SK-N-SH (cell line): ENCODE data around the gene DYNLT1. TPM values are rescaled to one million over a fixed set of nuclear protein-coding genes. Genes with fewer than 3 reads are reported as not detected.

Experiments used
- CTCF ChIA-PET: fragments of 300-600, 350-600 bp; formaldehyde crosslinking; extraction: SDS; loops from one replicate; lab custom pipeline; 2021; lab: Yijun Ruan, JAX
- POLR2A ChIA-PET: fragments of 350-600 bp; sonication (Branson Sonifier 250); formaldehyde crosslinking; extraction: SDS; loops from one replicate; lab custom pipeline; 2020; ENCODE audit warnings: antibody characterized with exemption, inconsistent platforms; lab: Yijun Ruan, JAX
- DNase-seq: peaks from one replicate; pipeline ENCODE4 v3.0.0; 2012
- H2AFZ ChIP-seq: fragments of 200-600 bp; sonication (generic); 2 replicates; pipeline ENCODE4 v1.8.1; 2016; ENCODE audit warnings: antibody characterized with exemption, mild to moderate bottlenecking, low read depth
- H3F3A ChIP-seq: fragments of 200-600 bp; sonication (generic); replicated peaks from 2 replicates; pipeline ENCODE3; 2016; ENCODE audit warnings: antibody characterized with exemption, mild to moderate bottlenecking; ENCODE audit not compliant: insufficient read depth
- H3K27ac ChIP-seq, 2 experiments: fragments of 200-500 bp in 1 of 2; fragments of 200-600 bp in 1 of 2; sonication (Bioruptor generic) in 1 of 2; sonication (generic), shearing (Covaris generic) in 1 of 2; 2 replicates each; pipeline versions ENCODE4 v1.5.1 to v1.6.1; 2014 to 2016; ENCODE audit warnings: low read depth in 2 of 2, inconsistent platforms in 1 of 2, low read length in 1 of 2, mild to moderate bottlenecking in 1 of 2, mixed read lengths in 1 of 2
- H3K27me3 ChIP-seq: fragments of 200-600 bp; sonication (generic), shearing (Covaris generic); 2 replicates; pipeline ENCODE4 v1.6.1; 2016; ENCODE audit warnings: mixed run types; ENCODE audit not compliant: insufficient read depth
- H3K36me3 ChIP-seq, 2 experiments: fragments of 200-500 bp in 1 of 2; fragments of 200-600 bp in 1 of 2; sonication (Bioruptor generic) in 1 of 2; sonication (generic) in 1 of 2; replicated peaks in 1 of 2; 2 replicates each; pipeline versions ENCODE3 to v1.5.1; 2014 to 2016; ENCODE audit warnings: low read length in 1 of 2, mild to moderate bottlenecking in 1 of 2; ENCODE audit not compliant: insufficient read depth in 2 of 2, control insufficient read depth in 1 of 2
- H3K4me1 ChIP-seq, 2 experiments: fragments of 200-500 bp in 1 of 2; fragments of 200-600 bp in 1 of 2; sonication (Bioruptor generic) in 1 of 2; sonication (generic), shearing (Covaris generic) in 1 of 2; 2 replicates each; pipeline versions ENCODE4 v1.5.1 to v1.6.1; 2014 to 2016; ENCODE audit warnings: low read depth in 1 of 2, low read length in 1 of 2, mixed run types in 1 of 2; ENCODE audit not compliant: insufficient read depth in 2 of 2, control insufficient read depth in 1 of 2
- H3K4me2 ChIP-seq: fragments of 200-600 bp; sonication (generic), shearing (Covaris generic); 2 replicates; pipeline ENCODE4 v1.6.1; 2017; ENCODE audit warnings: mixed run types
- H3K4me3 ChIP-seq, 2 experiments: fragments of 200-500 bp in 1 of 2; fragments of 200-600 bp in 1 of 2; sonication (Bioruptor generic) in 1 of 2; sonication (generic), shearing (Covaris generic) in 1 of 2; 2 replicates each; pipeline versions ENCODE4 v1.5.1 to v1.8.1; 2014 to 2016; ENCODE audit warnings: low read depth in 2 of 2, inconsistent platforms in 1 of 2, low read length in 1 of 2, mild to moderate bottlenecking in 1 of 2, mixed read lengths in 1 of 2, moderate library complexity in 1 of 2
- H3K79me2 ChIP-seq: fragments of 200-600 bp; sonication (generic); 2 replicates; pipeline ENCODE4 v1.8.1; 2017; ENCODE audit warnings: mild to moderate bottlenecking; ENCODE audit not compliant: insufficient read depth
- H3K9ac ChIP-seq: fragments of 200-600 bp; sonication (generic); 2 replicates; pipeline ENCODE4 v1.6.1; 2017; ENCODE audit warnings: mixed run types
- H3K9me2 ChIP-seq: fragments of 200-600 bp; sonication (generic); 2 replicates; pipeline ENCODE4 v1.6.1; 2017; ENCODE audit warnings: mixed run types
- H3K9me3 ChIP-seq: fragments of 200-600 bp; sonication (generic); 2 replicates; pipeline ENCODE4 v1.6.1; 2017; ENCODE audit warnings: mixed run types, mild to moderate bottlenecking, moderate library complexity
- H4K20me1 ChIP-seq: fragments of 200-600 bp; sonication (generic); 2 replicates; pipeline ENCODE4 v1.6.1; 2017; ENCODE audit warnings: mild to moderate bottlenecking, mixed run types; ENCODE audit not compliant: insufficient read depth
- CHD2 ChIP-seq: fragments of 150-350 bp; IDR thresholded peaks from 2 replicates; pipeline ENCODE4 v1.6.1; 2018; ENCODE audit warnings: low read length; ENCODE audit not compliant: partially characterized antibody
- EZH2phosphoT487 ChIP-seq: fragments of 200-600 bp; sonication (generic); IDR thresholded peaks from 2 replicates; pipeline ENCODE4 v1.6.1; 2017; ENCODE audit warnings: low read depth, mixed run types, mild to moderate bottlenecking, antibody characterized with exemption, moderate library complexity, borderline replicate concordance
- FOXM1 ChIP-seq: IDR thresholded peaks from 2 replicates; pipeline ENCODE4 v1.4.0; 2012; ENCODE audit warnings: low read depth, mild to moderate bottlenecking
- GABPA ChIP-seq: IDR thresholded peaks from 2 replicates; pipeline ENCODE4 v1.4.0; 2012; ENCODE audit warnings: low read depth, mild to moderate bottlenecking
- GATA2 ChIP-seq: sonication (generic); formaldehyde crosslinking; IDR thresholded peaks from 2 replicates; pipeline ENCODE4 v1.5.0; 2020; ENCODE audit warnings: mild to moderate bottlenecking, missing genetic modification reagents
- MEF2A ChIP-seq: IDR thresholded peaks from 2 replicates; pipeline ENCODE4 v1.4.0; 2012; ENCODE audit warnings: low read depth, borderline replicate concordance
- POLR2AphosphoS5 ChIP-seq: IDR thresholded peaks from 2 replicates; pipeline ENCODE4 v1.6.1; 2012; ENCODE audit warnings: low read depth, low read length
- RAD21 ChIP-seq: IDR thresholded peaks from 2 replicates; pipeline ENCODE4 v1.6.1; 2012; ENCODE audit warnings: mild to moderate bottlenecking, low read length
- SMC3 ChIP-seq: IDR thresholded peaks from 2 replicates; pipeline ENCODE4 v1.6.1; 2012; ENCODE audit warnings: low read depth, low read length, improper control_type of control experiment
- TCF12 ChIP-seq: IDR thresholded peaks from 2 replicates; pipeline ENCODE4 v1.4.0; 2012
- WGBS: methylation state at CpG from one replicate; pipeline ENCODE4 v1.1.6; 2017; ENCODE audit warnings: low lambda C conversion rate; 5-methylcytosine and 5-hydroxymethylcytosine counted together
- polyA plus RNA-seq, 3 experiments: library from polyadenylated mRNA; depleted of rRNA; stranded (reverse); fragments of >200 nt; gene quantifications; 2 replicates each; pipeline ENCODE4 v1.2.3, GENCODE V29; 2012
- TF ChIP-seq, protein P1 (sequence below): fragments of 200-600 bp; sonication (generic); IDR thresholded peaks from 2 replicates; pipeline ENCODE4 v1.6.1; 2017; ENCODE audit warnings: antibody characterized with exemption, mild to moderate bottlenecking, moderate library complexity
- TF ChIP-seq, protein P2 (sequence below): IDR thresholded peaks from 2 replicates; pipeline ENCODE4 v1.4.0; 2012; ENCODE audit warnings: low read depth, borderline replicate concordance
- TF ChIP-seq, protein P3 (sequence below): fragments of 150-350 bp; IDR thresholded peaks from 2 replicates; pipeline ENCODE4 v1.6.1; 2016; ENCODE audit warnings: mild to moderate bottlenecking, low read depth, low read length
- TF ChIP-seq, protein P4 (sequence below): IDR thresholded peaks from 2 replicates; pipeline ENCODE4 v1.6.1; 2012; ENCODE audit warnings: mild to moderate bottlenecking, low read depth, low read length, moderate library complexity
- TF ChIP-seq, protein P5 (sequence below): fragments of 150-350 bp; IDR thresholded peaks from 2 replicates; pipeline ENCODE4 v1.6.1; 2017; ENCODE audit warnings: antibody characterized with exemption, low read length, low read depth, borderline replicate concordance

The DYNLT1 gene
- polyA plus RNA-seq, 1 of the 3 experiments (the other 2 are of a cell fraction) = 306 TPM

DNA sequence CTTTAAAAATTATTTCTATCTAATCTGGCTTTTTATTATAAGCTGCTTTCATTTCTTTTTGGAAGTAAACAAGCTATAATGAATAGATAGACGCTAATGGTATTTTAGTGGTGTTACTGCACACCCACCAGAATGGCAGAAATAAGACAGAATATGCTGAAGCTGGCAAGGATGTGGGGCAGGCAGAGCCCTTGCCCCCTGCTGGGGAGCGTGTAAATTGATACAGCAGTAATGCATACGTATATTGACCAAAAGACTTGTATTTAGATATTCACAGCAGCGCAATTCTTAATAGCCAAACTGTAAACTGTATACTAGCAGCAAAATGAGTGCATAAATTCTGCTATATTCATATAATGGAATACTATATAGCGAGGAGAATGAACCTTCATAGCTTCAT is 49.3 kb downstream of the DYNLT1 start:
- CTCF ChIA-PET = interaction anchor here (1.4 to 2.7 kb wide), 4 partner anchors 8 to 375 kb away, joined by 3 to 13 read pairs (median 10); no protein-coding TSS in a partner anchor
- Histone ChIP-seq H3K4me3 (no peak overlapping the region), H3K27ac (no peak overlapping the region), H4K20me1 (no peaks in the 10 kb centered on the region), H3K9me2 (no peaks in the 10 kb centered on the region), H3K4me2 (no peak overlapping the region), H3K9ac (no peak overlapping the region)
- WGBS = 88% methylated on average over 5 of the region's 5 CpGs
- TF ChIP-seq, protein P1, sequence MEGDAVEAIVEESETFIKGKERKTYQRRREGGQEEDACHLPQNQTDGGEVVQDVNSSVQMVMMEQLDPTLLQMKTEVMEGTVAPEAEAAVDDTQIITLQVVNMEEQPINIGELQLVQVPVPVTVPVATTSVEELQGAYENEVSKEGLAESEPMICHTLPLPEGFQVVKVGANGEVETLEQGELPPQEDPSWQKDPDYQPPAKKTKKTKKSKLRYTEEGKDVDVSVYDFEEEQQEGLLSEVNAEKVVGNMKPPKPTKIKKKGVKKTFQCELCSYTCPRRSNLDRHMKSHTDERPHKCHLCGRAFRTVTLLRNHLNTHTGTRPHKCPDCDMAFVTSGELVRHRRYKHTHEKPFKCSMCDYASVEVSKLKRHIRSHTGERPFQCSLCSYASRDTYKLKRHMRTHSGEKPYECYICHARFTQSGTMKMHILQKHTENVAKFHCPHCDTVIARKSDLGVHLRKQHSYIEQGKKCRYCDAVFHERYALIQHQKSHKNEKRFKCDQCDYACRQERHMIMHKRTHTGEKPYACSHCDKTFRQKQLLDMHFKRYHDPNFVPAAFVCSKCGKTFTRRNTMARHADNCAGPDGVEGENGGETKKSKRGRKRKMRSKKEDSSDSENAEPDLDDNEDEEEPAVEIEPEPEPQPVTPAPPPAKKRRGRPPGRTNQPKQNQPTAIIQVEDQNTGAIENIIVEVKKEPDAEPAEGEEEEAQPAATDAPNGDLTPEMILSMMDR = peak; percentile 52
- TF ChIP-seq, protein P2, sequence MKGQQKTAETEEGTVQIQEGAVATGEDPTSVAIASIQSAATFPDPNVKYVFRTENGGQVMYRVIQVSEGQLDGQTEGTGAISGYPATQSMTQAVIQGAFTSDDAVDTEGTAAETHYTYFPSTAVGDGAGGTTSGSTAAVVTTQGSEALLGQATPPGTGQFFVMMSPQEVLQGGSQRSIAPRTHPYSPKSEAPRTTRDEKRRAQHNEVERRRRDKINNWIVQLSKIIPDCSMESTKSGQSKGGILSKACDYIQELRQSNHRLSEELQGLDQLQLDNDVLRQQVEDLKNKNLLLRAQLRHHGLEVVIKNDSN = no peak
- peak; percentile 20; the same call in 1 of the 2 replicates for TF ChIP-seq RAD21
- TF ChIP-seq, all 33 proteins: peak for 2
- no peaks in the 10 kb centered on the region for H3K9me3 ChIP-seq
- H3K36me3 ChIP-seq = peaks cover 25 to 46% of the 10 kb centered on the region in 2 experiments
- DNase-seq = peak; percentile 42
- POLR2A ChIA-PET = no interaction called here
- H3K79me2 ChIP-seq = no peaks in the 10 kb centered on the region
- H3F3A ChIP-seq = no peaks in the 10 kb centered on the region
- H3K4me1 ChIP-seq = no peaks in the 10 kb centered on the region; a peak in 1 of 4 replicates
- H3K27me3 ChIP-seq = no peaks in the 10 kb centered on the region
- no peak overlapping the region for H2AFZ ChIP-seq

DNA sequence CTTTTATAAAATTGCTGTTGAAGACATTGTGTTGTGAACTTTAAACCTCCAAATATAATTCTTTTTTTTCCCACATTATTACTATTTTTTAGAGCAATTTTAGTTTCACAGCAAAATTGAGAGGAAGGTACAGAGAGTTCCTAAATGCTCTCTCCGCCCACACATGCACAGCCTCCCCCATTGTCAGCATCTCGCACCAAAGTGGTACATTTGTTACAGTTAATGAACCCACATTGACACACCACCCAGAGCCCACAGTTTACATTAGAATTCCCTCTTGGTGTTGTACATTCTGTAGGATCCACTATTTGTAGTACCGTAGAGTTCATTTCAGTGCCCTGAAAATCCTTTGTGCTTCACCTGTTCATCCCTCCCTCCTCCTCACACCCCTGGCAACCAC is 50.9 kb downstream of the DYNLT1 start:
- Histone ChIP-seq H3K27me3 (no peaks in the 10 kb centered on the region), H3K4me3 (no peak overlapping the region), H3K9me2 (no peaks in the 10 kb centered on the region), H3K9ac (no peak overlapping the region), H2AFZ (no peak overlapping the region), H3K4me2 (no peak overlapping the region), H3K79me2 (no peaks in the 10 kb centered on the region), H3F3A (no peaks in the 10 kb centered on the region), H3K9me3 (no peaks in the 10 kb centered on the region), H3K4me1 (no peaks in the 10 kb centered on the region; a peak in 1 of 4 replicates), H3K27ac (no peak overlapping the region), H3K36me3 (peaks cover 25 to 46% of the 10 kb centered on the region in 2 experiments), H4K20me1 (no peaks in the 10 kb centered on the region)
- 100% methylated on average over 3 of the region's 3 CpGs for WGBS
- no peak for DNase-seq
- CTCF ChIA-PET = interaction anchor here (1.1 to 2.0 kb wide), 4 partner anchors 10 to 98 kb away, joined by 3 to 8 read pairs (median 6); no protein-coding TSS in a partner anchor
- POLR2A ChIA-PET = no interaction called here
- TF ChIP-seq, protein P3, sequence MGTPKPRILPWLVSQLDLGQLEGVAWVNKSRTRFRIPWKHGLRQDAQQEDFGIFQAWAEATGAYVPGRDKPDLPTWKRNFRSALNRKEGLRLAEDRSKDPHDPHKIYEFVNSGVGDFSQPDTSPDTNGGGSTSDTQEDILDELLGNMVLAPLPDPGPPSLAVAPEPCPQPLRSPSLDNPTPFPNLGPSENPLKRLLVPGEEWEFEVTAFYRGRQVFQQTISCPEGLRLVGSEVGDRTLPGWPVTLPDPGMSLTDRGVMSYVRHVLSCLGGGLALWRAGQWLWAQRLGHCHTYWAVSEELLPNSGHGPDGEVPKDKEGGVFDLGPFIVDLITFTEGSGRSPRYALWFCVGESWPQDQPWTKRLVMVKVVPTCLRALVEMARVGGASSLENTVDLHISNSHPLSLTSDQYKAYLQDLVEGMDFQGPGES = no peak
- TF ChIP-seq GABPA (no peak), GATA2 (CRISPR knock-in tag) (no peak), TCF12 (no peak), MEF2A (no peak), CHD2 (no peak), POLR2AphosphoS5 (no peak), FOXM1 (no peak), SMC3 (no peak), EZH2phosphoT487 (no peak)
- TF ChIP-seq, protein P4, sequence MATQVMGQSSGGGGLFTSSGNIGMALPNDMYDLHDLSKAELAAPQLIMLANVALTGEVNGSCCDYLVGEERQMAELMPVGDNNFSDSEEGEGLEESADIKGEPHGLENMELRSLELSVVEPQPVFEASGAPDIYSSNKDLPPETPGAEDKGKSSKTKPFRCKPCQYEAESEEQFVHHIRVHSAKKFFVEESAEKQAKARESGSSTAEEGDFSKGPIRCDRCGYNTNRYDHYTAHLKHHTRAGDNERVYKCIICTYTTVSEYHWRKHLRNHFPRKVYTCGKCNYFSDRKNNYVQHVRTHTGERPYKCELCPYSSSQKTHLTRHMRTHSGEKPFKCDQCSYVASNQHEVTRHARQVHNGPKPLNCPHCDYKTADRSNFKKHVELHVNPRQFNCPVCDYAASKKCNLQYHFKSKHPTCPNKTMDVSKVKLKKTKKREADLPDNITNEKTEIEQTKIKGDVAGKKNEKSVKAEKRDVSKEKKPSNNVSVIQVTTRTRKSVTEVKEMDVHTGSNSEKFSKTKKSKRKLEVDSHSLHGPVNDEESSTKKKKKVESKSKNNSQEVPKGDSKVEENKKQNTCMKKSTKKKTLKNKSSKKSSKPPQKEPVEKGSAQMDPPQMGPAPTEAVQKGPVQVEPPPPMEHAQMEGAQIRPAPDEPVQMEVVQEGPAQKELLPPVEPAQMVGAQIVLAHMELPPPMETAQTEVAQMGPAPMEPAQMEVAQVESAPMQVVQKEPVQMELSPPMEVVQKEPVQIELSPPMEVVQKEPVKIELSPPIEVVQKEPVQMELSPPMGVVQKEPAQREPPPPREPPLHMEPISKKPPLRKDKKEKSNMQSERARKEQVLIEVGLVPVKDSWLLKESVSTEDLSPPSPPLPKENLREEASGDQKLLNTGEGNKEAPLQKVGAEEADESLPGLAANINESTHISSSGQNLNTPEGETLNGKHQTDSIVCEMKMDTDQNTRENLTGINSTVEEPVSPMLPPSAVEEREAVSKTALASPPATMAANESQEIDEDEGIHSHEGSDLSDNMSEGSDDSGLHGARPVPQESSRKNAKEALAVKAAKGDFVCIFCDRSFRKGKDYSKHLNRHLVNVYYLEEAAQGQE = no peak
- TF ChIP-seq, protein P2 = no peak
- TF ChIP-seq, protein P5, sequence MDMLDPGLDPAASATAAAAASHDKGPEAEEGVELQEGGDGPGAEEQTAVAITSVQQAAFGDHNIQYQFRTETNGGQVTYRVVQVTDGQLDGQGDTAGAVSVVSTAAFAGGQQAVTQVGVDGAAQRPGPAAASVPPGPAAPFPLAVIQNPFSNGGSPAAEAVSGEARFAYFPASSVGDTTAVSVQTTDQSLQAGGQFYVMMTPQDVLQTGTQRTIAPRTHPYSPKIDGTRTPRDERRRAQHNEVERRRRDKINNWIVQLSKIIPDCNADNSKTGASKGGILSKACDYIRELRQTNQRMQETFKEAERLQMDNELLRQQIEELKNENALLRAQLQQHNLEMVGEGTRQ = no peak
